ENCODE data around the gene MIF.
"Not testable (repeated sequence)": the region's sequence is repeated elsewhere in the genome, so short reads cannot be mapped to it uniquely, and the experiment has no call there.

Gene MIF

GRCh38 chr22:23903328-23903971 lies 9.3 kb downstream of the MIF start:
- Histone ChIP-seq H3K27ac (no peak overlapping the region), H3K36me3 (replicated peaks) (no peaks in the 10 kb centered on the region), H3K27me3 (replicated peaks) (no peaks in the 10 kb centered on the region), H3K4me3 (ENCODE audit: low read depth, low read length) (no peak overlapping the region)
- in situ Hi-C loops (cut with HindIII; ENCODE audit: low pct_ligation_motif_present, low sequenced_read_pairs) = no loop called here
- DNase-seq = no peak
- TF ChIP-seq CTCF (IDR thresholded peaks at IDR 0.05; ENCODE audit: low read depth, low read length, missing control alignments) = no peak

- Histone ChIP-seq H3K27me3 (replicated peaks) (no peaks in the 10 kb centered on the region), H3K27ac (no peak overlapping the region), H3K36me3 (replicated peaks) (no peaks in the 10 kb centered on the region), H3K4me3 (ENCODE audit: low read depth, low read length) (no peak overlapping the region)
- in situ Hi-C loops (cut with HindIII; ENCODE audit: low pct_ligation_motif_present, low sequenced_read_pairs) = no loop called here
- DNase-seq = no peak
- TF ChIP-seq CTCF (IDR thresholded peaks at IDR 0.05; ENCODE audit: low read depth, low read length, missing control alignments) = no peak
Measured at GRCh38 chr22:23904573-23905254, 10.5 kb downstream of the MIF start.

GRCh38 chr22:23906641-23907040 lies 12.5 kb downstream of the MIF start:
- DNase-seq = no peak
- Histone ChIP-seq H3K27ac (no peak overlapping the region), H3K27me3 (replicated peaks) (no peaks in the 10 kb centered on the region), H3K4me3 (ENCODE audit: low read depth, low read length) (no peak overlapping the region), H3K36me3 (replicated peaks) (no peaks in the 10 kb centered on the region)
- no peak for TF ChIP-seq CTCF (IDR thresholded peaks at IDR 0.05; ENCODE audit: low read depth, low read length, missing control alignments)
- in situ Hi-C loops (cut with HindIII; ENCODE audit: low pct_ligation_motif_present, low sequenced_read_pairs) = no loop called here

GRCh38 chr22:23907423-23907822 lies 13.2 kb downstream of the MIF start:
- H3K36me3 ChIP-seq (replicated peaks); DNase-seq; H3K4me3 ChIP-seq (ENCODE audit: low read depth, low read length); in situ Hi-C loops (cut with HindIII; ENCODE audit: low pct_ligation_motif_present, low sequenced_read_pairs); H3K27ac ChIP-seq; H3K27me3 ChIP-seq (replicated peaks): not testable (repeated sequence)

GRCh38 chr22:23908587-23909205 lies 14.5 kb downstream of the MIF start:
- Histone ChIP-seq H3K27ac (no peak overlapping the region), H3K27me3 (replicated peaks) (no peaks in the 10 kb centered on the region), H3K4me3 (ENCODE audit: low read depth, low read length) (no peak overlapping the region), H3K36me3 (replicated peaks) (no peaks in the 10 kb centered on the region)
- TF ChIP-seq CTCF (IDR thresholded peaks at IDR 0.05; ENCODE audit: low read depth, low read length, missing control alignments) = no peak
- no peak for DNase-seq
- in situ Hi-C loops (cut with HindIII; ENCODE audit: low pct_ligation_motif_present, low sequenced_read_pairs) = no loop called here

GRCh38 chr22:23909296-23909898 lies 15.2 kb downstream of the MIF start:
- no peak overlapping the region for H3K27ac ChIP-seq
- no peaks in the 10 kb centered on the region for H3K36me3 ChIP-seq (replicated peaks)
- H3K27me3 ChIP-seq (replicated peaks) = no peaks in the 10 kb centered on the region
- no peak for DNase-seq
- no peak overlapping the region for H3K4me3 ChIP-seq (ENCODE audit: low read depth, low read length)
- TF ChIP-seq CTCF (IDR thresholded peaks at IDR 0.05; ENCODE audit: low read depth, low read length, missing control alignments) = no peak
- in situ Hi-C loops (cut with HindIII; ENCODE audit: low pct_ligation_motif_present, low sequenced_read_pairs) = no loop called here

Measured in brain microvascular endothelial cell (primary cell).